NCI-H748 treated with DMSO at 0.1 percent for 48 hours (cell line): ENCODE results near the gene TNK1.
A peak's percentile ranks its signal among the peaks of the same experiment; 100 is the strongest.
"Not testable (repeated sequence)": the region's sequence is repeated elsewhere in the genome, so short reads cannot be mapped to it uniquely, and the experiment has no call there.

Source experiments
- DNase-seq: peaks from one replicate; lab custom pipeline; 2025; lab: John Stamatoyannopoulos, UW

The TNK1 gene

GRCh38 chr17:7355053-7355452 is 25.8 kb upstream of the TNK1 start, which contains the start of gene TMEM95:
Gene TMEM95, plus strand, starts transcription at chr17:7355156. Its CDS starts 49 bp downstream, at chr17:7355205.
- DNase-seq, result no peak

DNA sequence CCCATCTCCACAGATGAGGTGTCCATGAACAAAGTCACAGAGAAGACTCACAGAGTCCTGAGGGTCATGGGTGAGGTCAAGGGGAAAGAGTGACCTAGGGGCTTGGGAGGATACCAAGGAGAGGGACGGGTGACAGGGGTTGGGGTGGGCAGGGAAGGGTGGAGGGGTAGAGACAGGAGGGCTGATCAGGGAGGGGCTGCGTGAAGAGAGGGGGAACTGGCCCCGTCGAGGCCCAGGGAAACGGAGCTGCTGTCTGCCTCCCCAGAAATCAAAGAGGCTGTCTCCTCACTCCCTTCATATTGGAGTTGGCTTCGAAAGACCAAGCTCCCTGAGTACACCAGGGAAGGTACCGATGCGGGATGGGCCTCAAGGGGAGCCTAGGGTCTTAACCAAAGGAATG is 25.3 kb upstream of the TNK1 start:
- no peak for DNase-seq

- DNase-seq, result peak; percentile 68
These were observed 24.8 kb upstream of the TNK1 start for GRCh38 chr17:7356072-7356549.

DNA sequence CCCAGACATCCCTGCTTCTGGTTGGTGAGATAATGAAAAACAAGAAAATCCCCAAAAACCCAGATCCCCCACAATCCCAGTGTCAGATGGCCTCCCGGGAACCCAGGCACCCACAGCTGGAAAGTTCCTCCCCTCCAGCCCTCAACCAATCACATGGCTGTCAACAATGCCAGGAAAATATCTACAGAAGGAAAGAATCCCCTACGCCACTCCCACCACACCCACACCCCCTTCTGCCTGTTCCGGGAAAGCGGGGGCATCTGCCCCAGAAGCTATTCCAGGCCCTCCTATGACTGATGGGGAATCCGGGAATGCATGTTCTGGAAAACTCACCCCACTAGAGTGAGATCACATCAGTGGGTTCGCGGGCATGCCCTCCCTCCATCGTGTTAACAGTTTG is 24.1 kb upstream of the TNK1 start:
- no peak for DNase-seq

DNA sequence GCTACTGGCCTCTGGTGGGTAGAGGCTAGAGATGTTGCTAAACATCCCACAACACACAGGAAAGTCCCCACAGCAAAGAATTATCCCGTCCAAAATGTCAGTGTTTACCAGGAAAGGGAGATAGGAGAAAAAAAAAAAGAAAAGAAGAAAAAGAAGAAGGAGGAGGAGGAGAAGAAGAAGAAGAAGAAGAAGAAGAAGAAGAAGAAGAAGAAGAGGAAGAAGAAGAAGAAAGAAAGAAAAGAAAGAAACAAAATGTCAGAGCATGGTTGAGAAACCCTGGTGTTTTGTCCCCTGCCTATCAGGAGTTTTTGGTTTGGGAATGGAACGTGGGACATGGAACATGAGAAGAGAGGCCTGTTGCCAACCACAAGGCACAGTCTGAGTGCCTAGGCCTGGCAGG is 23.5 kb upstream of the TNK1 start:
- no peak for DNase-seq

- no peak for DNase-seq
These were observed 19.0 kb upstream of the TNK1 start for GRCh38 chr17:7361906-7362305.

- no peak for DNase-seq
These were observed 17.6 kb upstream of the TNK1 start for GRCh38 chr17:7363311-7363710.

DNA sequence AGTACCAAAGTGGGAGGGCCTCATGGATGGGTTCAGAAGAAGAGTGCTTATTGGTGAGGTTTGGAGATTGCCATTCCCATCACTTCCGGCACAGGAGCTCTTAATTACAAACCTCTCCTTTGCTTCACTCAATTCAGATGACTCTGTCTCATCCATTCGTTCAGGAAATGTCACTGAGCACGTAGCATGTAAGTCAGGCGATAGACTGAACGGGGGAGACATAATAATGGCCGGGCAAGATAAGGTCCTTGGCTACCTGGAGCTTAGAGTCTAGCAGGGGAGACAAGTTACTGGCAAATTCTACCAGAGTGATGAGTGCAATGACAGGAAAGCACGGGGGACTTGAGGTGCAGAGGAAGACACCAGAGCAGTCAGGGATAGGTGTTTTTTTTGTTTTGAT is 14.9 kb upstream of the TNK1 start:
- DNase-seq, result not testable (repeated sequence)

DNA sequence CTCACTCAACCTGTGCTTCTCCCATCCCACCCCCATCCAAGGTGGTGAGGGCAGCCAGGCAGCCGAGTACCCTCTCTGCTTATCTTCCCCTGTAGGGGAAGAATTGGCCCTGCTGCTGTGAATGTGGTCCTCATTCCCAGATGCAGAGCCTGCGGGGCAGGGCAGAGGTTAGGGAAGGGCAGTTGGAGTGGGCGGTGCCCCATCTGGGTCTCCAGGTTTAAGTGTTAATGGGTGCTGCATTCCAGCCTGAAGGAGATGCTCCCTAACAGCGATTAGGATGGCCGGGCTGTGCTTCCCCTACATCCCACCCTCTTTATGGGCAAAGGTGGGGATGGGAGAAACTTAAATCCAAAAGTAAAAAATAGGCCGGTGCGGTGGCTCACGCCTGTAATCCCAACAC is 13.8 kb upstream of the TNK1 start:
- DNase-seq, result no peak

GRCh38 chr17:7367918-7368598 is 12.8 kb upstream of the TNK1 start:
- DNase-seq, result no peak

- DNase-seq, result not testable (repeated sequence)
These were observed 12.3 kb upstream of the TNK1 start for GRCh38 chr17:7368599-7368994.

GRCh38 chr17:7369825-7370224 is 11.1 kb upstream of the TNK1 start:
- DNase-seq, result no peak

DNA sequence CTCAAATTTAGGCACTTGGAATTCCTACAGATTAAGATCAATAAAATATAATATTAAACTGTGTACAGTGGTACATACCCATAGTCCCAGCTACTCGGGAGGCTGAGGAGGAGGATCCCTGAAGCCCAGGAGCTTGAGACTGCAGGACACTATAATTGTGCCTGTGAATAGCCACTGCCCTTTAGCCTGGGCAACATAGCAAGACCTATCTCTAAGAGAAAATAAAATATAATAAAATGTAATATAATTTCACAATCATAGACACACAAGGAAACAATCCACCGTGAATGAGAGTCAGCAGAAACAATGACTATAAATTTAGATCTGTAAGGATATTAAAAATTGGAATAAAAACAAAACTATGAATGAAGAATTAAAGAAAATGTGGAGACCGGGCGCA is 10.0 kb upstream of the TNK1 start:
- no peak for DNase-seq

DNA sequence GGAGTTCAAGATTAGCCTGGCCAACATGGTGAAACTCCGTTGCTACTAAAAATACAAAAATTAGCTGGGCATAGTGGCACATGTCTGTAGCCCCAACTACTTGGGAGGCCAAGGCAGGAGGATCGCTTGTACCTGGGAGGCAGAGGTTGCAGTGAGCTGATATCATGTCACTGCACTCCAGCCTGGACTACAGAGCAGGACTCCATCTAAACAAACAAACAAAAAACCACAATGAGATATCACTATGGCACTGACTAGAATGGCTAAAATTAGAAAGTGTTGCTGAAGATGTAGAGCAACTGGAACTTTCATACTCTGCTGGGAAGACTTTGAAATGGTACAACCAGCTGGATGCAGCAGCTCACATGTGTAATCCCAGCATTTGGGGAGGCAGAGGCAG is 6.5 kb upstream of the TNK1 start:
- no peak for DNase-seq

DNA sequence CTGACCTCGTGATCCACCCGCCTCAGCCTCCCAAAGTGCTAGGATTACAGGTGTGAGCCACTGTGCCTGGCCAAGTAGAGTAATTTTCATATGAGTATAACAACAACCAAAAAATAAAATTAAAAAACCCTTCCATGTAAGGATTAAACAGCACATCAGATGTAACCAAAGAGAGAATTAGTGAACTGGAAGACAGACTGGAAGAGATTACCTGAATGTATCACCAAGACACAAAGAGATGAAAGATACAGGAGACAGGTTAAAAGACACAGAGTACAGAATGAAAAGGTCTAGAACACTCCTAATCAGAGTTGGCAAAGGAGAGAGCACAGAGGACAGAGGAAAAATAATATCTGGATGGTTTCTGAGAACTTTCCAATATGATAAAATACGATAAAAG is 1.8 kb upstream of the TNK1 start:
- DNase-seq, result no peak

DNA sequence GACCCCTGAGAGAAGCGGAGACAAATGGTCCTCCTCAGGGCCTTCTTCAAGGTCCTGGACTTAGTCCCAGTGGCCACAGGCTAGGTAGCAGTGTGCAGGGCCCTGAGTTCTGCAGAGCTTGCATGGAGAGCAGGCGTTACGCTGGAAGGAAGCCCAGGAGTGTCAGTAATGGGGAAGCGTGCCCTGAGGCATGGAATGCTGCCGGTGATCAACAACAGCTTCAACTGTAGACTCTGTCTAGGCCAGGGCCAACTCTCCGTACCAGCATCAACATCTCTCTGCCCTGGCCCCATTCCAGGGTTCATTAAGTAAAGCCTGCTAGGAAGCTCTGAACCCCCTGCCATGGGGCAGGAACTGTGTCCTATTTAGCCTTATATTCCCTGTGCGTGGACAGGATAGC is 568 bp upstream of the TNK1 start:
- DNase-seq, result peak; percentile 17

GRCh38 chr17:7382901-7383300 is 2.0 kb downstream of the TNK1 start:
- no peak for DNase-seq

DNA sequence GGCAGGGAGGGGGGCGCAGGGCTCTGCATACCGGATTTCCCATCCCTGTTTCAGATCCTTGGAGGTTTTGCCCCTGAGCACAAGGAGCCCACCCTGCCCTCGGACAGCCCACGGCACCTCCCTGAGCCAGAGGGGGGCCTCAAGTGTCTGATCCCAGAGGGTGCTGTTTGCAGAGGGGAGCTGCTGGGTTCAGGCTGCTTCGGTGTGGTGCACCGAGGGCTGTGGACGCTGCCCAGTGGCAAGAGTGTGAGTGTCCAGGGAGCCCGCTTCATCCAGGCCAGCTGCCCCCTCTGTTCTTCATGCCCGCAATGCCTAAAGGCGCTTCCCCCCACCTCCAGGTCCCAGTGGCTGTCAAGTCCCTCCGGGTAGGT is 2.5 kb downstream of the TNK1 start:
- no peak for DNase-seq

DNA sequence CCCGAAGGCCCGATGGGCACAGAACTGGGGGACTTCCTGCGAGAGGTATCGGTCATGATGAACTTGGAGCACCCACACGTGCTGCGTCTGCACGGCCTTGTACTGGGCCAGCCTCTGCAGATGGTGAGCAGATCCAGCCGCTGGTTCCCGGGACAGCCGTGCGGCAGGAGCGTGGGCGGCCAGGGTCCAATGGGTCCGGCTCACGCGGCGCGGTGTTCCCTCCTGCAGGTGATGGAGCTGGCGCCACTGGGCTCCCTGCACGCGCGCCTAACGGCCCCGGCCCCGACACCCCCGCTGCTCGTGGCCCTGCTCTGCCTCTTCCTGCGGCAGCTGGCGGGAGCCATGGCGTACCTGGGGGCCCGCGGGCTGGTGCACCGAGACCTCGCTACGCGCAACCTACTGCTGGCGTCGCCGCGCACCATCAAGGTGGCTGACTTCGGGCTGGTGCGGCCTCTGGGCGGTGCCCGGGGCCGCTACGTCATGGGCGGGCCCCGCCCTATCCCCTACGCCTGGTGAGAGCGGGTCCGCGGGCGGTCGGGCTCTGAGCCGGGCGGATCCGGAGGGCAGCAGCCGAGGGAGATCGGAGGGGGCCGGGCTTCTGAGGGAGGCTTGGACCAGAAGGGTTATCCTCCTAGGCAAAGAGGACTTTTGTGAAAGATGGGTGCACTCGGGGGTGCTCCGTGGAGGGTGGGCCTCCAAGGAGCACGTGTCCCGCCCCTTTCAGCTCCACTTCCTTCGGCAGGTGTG is 3.0 kb downstream of the TNK1 start:
- DNase-seq, result peak; percentile 85

DNA sequence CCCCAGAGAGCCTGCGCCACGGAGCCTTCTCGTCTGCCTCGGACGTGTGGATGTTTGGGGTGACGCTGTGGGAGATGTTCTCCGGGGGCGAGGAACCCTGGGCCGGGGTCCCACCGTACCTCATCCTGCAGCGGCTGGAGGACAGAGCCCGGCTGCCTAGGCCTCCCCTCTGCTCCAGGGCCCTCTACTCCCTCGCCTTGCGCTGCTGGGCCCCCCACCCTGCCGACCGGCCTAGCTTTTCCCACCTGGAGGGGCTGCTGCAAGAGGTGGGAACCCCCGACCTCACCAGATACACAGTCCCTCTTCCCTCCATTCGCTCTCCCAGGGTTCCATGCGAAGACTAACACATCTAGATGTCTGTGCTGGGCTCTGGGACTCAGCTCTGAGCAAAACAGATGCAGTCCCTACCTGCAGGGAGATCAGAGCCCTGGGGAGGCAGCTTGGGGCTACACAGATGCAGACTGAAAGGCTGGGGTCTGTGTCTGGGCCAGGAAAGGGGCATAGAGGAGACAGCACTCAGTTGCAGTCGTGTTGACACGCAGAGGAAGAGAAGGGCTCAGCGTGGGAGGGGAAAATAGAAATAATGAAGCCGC is 3.7 kb downstream of the TNK1 start:
- no peak for DNase-seq

DNA sequence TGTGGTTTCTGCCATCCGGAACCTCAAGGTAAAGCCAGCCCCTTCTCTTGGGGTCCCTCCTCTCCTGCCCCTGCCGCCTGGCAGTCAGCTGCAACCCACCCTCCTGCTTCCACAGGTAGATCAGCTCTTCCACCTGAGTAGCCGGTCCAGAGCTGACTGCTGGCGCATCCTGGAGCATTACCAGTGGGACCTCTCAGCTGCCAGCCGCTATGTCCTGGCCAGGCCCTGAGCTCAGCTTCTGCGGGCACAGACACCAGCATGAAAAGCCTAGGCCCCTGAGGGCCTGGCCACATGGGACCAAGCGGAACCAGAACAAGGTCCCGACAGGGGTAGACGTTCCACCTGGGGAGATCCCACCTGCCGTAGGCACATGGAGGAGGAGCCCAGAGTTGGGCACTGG is 8.0 kb downstream of the TNK1 start:
- no peak for DNase-seq

- DNase-seq, result no peak
These were observed 9.3 kb downstream of the TNK1 start for GRCh38 chr17:7389924-7390910.
